HEK293T (cell line): ENCODE measurements around the gene CPT1A.

Source experiments
- ARNT ChIP-seq: fragments of 450-650 bp; IDR thresholded peaks from 2 replicates; pipeline ENCODE4 v1.6.1; 2017; ENCODE audit warnings: mild to moderate bottlenecking
- FOXA1 ChIP-seq: fragments of 450-650 bp; IDR thresholded peaks from 2 replicates; pipeline ENCODE4 v1.6.1; 2016; ENCODE audit warnings: mild to moderate bottlenecking
- FOXK2 ChIP-seq: fragments of 450-650 bp; IDR thresholded peaks from 2 replicates; pipeline ENCODE4 v1.6.1; 2016; ENCODE audit warnings: mild to moderate bottlenecking
- HDGF ChIP-seq: fragments of 450-650 bp; IDR thresholded peaks from 2 replicates; pipeline ENCODE4 v1.6.1; 2017; ENCODE audit warnings: antibody characterized with exemption, borderline replicate concordance
- L3MBTL2 ChIP-seq: fragments of 450-650 bp; conservative IDR thresholded peaks from 2 replicates; pipeline ENCODE4 v1.6.1; 2016; ENCODE audit warnings: mild to moderate bottlenecking
- LEF1 ChIP-seq: fragments of 450-650 bp; IDR thresholded peaks from 2 replicates; pipeline ENCODE4 v1.6.1; 2017; ENCODE audit warnings: mild to moderate bottlenecking, borderline replicate concordance
- NFRKB ChIP-seq: fragments of 450-650 bp; IDR thresholded peaks from 2 replicates; pipeline ENCODE4 v1.6.1; 2016; ENCODE audit warnings: mild to moderate bottlenecking, moderate library complexity
- SUZ12 ChIP-seq: fragments of 450-650 bp; IDR thresholded peaks from 2 replicates; pipeline ENCODE4 v1.6.1; 2016; ENCODE audit warnings: mild to moderate bottlenecking
- TARDBP ChIP-seq: fragments of 450-650 bp; IDR thresholded peaks from 2 replicates; pipeline ENCODE4 v1.6.1; 2016

- no peak for TF ChIP-seq FOXK2
- no peak for TF ChIP-seq TARDBP
- no peak for TF ChIP-seq NFRKB
- no peak for TF ChIP-seq LEF1
- no peak for TF ChIP-seq FOXA1
- no peak for TF ChIP-seq SUZ12
- no peak for TF ChIP-seq ARNT
- no peak for TF ChIP-seq L3MBTL2
- no peak for TF ChIP-seq HDGF
Measured at GRCh38 chr11:68843703-68844312, 2.1 kb upstream of the CPT1A start.
